Ovary (tissue), 3 donors: ENCODE measurements around the gene HEPACAM2.

Experiments
- EP300 ChIP-seq: sonication (generic); formaldehyde crosslinking; IDR thresholded peaks from one replicate; pipeline ENCODE4 v1.6.1; 2017; ENCODE audit warnings: antibody characterized with exemption
- POLR2A ChIP-seq: fragments of 450-650 bp; IDR thresholded peaks from one replicate; pipeline ENCODE4 v1.6.1; 2017; ENCODE audit warnings: antibody characterized with exemption, mild to moderate bottlenecking, moderate library complexity
- TF ChIP-seq, protein P1 (sequence below), 3 donors: fragments of 450-650 bp in 2 of 3; fragments of 200-600 bp in 1 of 3; IDR thresholded peaks; one replicate each; pipeline versions ENCODE4 v1.5.1 to v1.8.0; 2016 to 2022; ENCODE audit warnings: antibody characterized with exemption in 3 of 3, mild to moderate bottlenecking in 1 of 3
- donor health status: DM: no; HTN: no; CAD: no.

DNA sequence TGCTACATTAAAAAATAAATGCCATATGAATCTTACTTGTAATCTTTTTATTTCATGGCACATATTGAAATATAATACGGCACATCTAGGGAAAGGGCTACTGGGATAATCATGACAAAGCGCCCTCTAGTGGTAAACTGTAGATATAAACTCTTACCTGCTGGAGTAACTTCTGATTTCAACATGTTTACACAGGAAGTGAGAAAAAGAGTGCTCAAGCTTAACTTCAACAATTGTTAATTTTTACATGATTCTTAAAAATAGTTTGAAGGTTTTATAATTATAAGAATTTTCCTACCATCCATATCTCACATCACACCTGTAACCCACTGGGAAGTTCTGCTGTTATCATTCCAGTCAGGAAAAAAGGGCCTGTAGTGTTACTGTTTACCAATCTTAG is 2.0 kb upstream of the HEPACAM2 start:
- TF ChIP-seq, protein P1, sequence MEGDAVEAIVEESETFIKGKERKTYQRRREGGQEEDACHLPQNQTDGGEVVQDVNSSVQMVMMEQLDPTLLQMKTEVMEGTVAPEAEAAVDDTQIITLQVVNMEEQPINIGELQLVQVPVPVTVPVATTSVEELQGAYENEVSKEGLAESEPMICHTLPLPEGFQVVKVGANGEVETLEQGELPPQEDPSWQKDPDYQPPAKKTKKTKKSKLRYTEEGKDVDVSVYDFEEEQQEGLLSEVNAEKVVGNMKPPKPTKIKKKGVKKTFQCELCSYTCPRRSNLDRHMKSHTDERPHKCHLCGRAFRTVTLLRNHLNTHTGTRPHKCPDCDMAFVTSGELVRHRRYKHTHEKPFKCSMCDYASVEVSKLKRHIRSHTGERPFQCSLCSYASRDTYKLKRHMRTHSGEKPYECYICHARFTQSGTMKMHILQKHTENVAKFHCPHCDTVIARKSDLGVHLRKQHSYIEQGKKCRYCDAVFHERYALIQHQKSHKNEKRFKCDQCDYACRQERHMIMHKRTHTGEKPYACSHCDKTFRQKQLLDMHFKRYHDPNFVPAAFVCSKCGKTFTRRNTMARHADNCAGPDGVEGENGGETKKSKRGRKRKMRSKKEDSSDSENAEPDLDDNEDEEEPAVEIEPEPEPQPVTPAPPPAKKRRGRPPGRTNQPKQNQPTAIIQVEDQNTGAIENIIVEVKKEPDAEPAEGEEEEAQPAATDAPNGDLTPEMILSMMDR (IDR thresholded peaks at IDR 0.05), result peak in 2 of 3 donors; percentile 11 to 43
- TF ChIP-seq POLR2A (no peak), EP300 (no peak)
